WTC11 (cell line): ENCODE results near the gene HYOU1. TPM values are rescaled to one million over a fixed set of nuclear protein-coding genes. Genes with fewer than 3 reads are reported as not detected.
A peak's percentile ranks its signal among the peaks of the same experiment; 100 is the strongest.

Experiments used
- ATAC-seq: fragments of 200-7000 bp; cut with Tn5 transposase; 2 replicates; pipeline ENCODE4 v1.10.0; 2021; ENCODE audit warnings: mild to moderate bottlenecking, moderate library complexity
- CTCF ChIA-PET: fragments of 300-600 bp; sonication (Branson Sonifier 250); formaldehyde crosslinking; loops from one replicate; lab custom pipeline; 2021; ENCODE audit warnings: antibody characterized with exemption; lab: Charles Lee
- POLR2A ChIA-PET: fragments of 350-600 bp; sonication (Branson Sonifier 250); formaldehyde crosslinking; loops from one replicate; lab custom pipeline; 2021; ENCODE audit warnings: antibody characterized with exemption; lab: Charles Lee
- DNase-seq: peaks from one replicate; pipeline ENCODE4 v3.0.0; 2021; ENCODE audit warnings: low spot score
- H3K27ac Mint-ChIP-seq: 2 replicates; pipeline ENCODE4 v1.8.0; 2021; ENCODE audit warnings: mixed read lengths
- H3K27me3 Mint-ChIP-seq: 2 replicates; pipeline ENCODE4 v1.8.0; 2021; ENCODE audit warnings: low read depth, mild to moderate bottlenecking, moderate library complexity, mixed read lengths
- H3K36me3 Mint-ChIP-seq: 2 replicates; pipeline ENCODE4 v1.8.0; 2021; ENCODE audit warnings: mixed read lengths
- H3K4me1 Mint-ChIP-seq: 2 replicates; pipeline ENCODE4 v1.8.0; 2022; ENCODE audit warnings: mixed read lengths
- H3K4me3 Mint-ChIP-seq: 2 replicates; pipeline ENCODE4 v1.8.0; 2021; ENCODE audit warnings: mild to moderate bottlenecking, moderate library complexity, mixed read lengths
- H3K9me3 Mint-ChIP-seq: 2 replicates; pipeline ENCODE4 v1.8.0; 2021; ENCODE audit warnings: mixed read lengths
- FOXK1 ChIP-seq: sonication (generic); formaldehyde crosslinking; IDR thresholded peaks from 2 replicates; pipeline ENCODE4 v1.8.0; 2022; ENCODE audit warnings: mild to moderate bottlenecking, moderate library complexity, missing genetic modification reagents
- GTF2I ChIP-seq: fragments of 250-450 bp; sonication (Bioruptor Pico); conservative IDR thresholded peaks from 2 replicates; pipeline ENCODE4 v1.4.0; 2021; ENCODE audit warnings: mild to moderate bottlenecking
- KAT7 ChIP-seq: sonication (generic); formaldehyde crosslinking; IDR thresholded peaks from 2 replicates; pipeline ENCODE4 v1.8.1; 2023; ENCODE audit warnings: missing genetic modification reagents, mild to moderate bottlenecking, borderline replicate concordance
- MYBL2 ChIP-seq: sonication (generic); formaldehyde crosslinking; IDR thresholded peaks from 2 replicates; pipeline ENCODE4 v1.8.1; 2023; ENCODE audit warnings: mild to moderate bottlenecking, moderate library complexity, missing genetic modification reagents
- NFATC4 ChIP-seq: fragments of 250-450 bp; sonication (Bioruptor Pico); IDR thresholded peaks from 2 replicates; pipeline ENCODE4 v1.9.0; 2021; ENCODE audit warnings: mild to moderate bottlenecking
- NFE2L1 ChIP-seq: sonication (generic); formaldehyde crosslinking; IDR thresholded peaks from 2 replicates; pipeline ENCODE4 v1.8.1; 2023; ENCODE audit warnings: missing genetic modification reagents
- NR1H2 ChIP-seq: sonication (generic); formaldehyde crosslinking; IDR thresholded peaks from 2 replicates; pipeline ENCODE4 v1.9.0; 2021; ENCODE audit warnings: mild to moderate bottlenecking, moderate library complexity, missing genetic modification reagents
- RELA ChIP-seq: sonication (generic); formaldehyde crosslinking; IDR thresholded peaks from 2 replicates; pipeline ENCODE4 v1.8.1; 2022; ENCODE audit warnings: missing genetic modification reagents, mild to moderate bottlenecking, borderline replicate concordance
- RORB ChIP-seq: fragments of 250-450 bp; sonication (Bioruptor Pico); IDR thresholded peaks from 2 replicates; pipeline ENCODE4 v1.9.0; 2021; ENCODE audit warnings: mild to moderate bottlenecking
- SMAD4 ChIP-seq: sonication (generic); formaldehyde crosslinking; IDR thresholded peaks from 2 replicates; pipeline ENCODE4 v1.8.0; 2022; ENCODE audit warnings: mild to moderate bottlenecking, missing genetic modification reagents
- ZNF121 ChIP-seq: sonication (generic); formaldehyde crosslinking; IDR thresholded peaks from 2 replicates; pipeline ENCODE4 v1.8.0; 2023; ENCODE audit warnings: missing genetic modification reagents
- ZNF138 ChIP-seq: sonication (generic); formaldehyde crosslinking; conservative IDR thresholded peaks from 2 replicates; pipeline ENCODE4 v1.8.1; 2022; ENCODE audit warnings: mild to moderate bottlenecking, moderate library complexity, missing genetic modification reagents
- ZNF263 ChIP-seq: sonication (generic); formaldehyde crosslinking; IDR thresholded peaks from 2 replicates; pipeline ENCODE4 v1.8.1; 2022; ENCODE audit warnings: low read depth, mild to moderate bottlenecking, moderate library complexity, missing genetic modification reagents
- ZNF671 ChIP-seq: fragments of 250-450 bp; sonication (Bioruptor Pico); IDR thresholded peaks from 2 replicates; pipeline ENCODE4 v1.8.0; 2021; ENCODE audit warnings: mild to moderate bottlenecking
- total RNA-seq: library from RNA; stranded (reverse); gene quantifications from 3 replicates; pipeline ENCODE4 v1.2.3, GENCODE V29; 2021
- TF ChIP-seq, protein P1 (sequence below): sonication (generic); formaldehyde crosslinking; conservative IDR thresholded peaks from 2 replicates; pipeline ENCODE4 v1.8.1; 2023; ENCODE audit warnings: mild to moderate bottlenecking, low read depth, missing genetic modification reagents, moderate library complexity
- TF ChIP-seq, protein P2 (sequence below): sonication (generic); formaldehyde crosslinking; IDR thresholded peaks from 2 replicates; pipeline ENCODE4 v1.8.1; 2023; ENCODE audit warnings: mild to moderate bottlenecking, missing genetic modification reagents
- TF ChIP-seq, protein P3 (sequence below): fragments of 250-450 bp; sonication (Bioruptor Pico); IDR thresholded peaks from 2 replicates; pipeline ENCODE4 v1.9.0; 2021; ENCODE audit warnings: moderate library complexity, mild to moderate bottlenecking, inconsistent platforms, borderline replicate concordance
- TF ChIP-seq, protein P4 (sequence below): sonication (generic); formaldehyde crosslinking; IDR thresholded peaks from 2 replicates; pipeline ENCODE4 v1.8.0; 2022; ENCODE audit warnings: missing genetic modification reagents
- TF ChIP-seq, protein P5 (sequence below): fragments of 250-450 bp; sonication (Bioruptor Pico); IDR thresholded peaks from 2 replicates; pipeline ENCODE4 v1.9.0; 2021; ENCODE audit warnings: mild to moderate bottlenecking, borderline replicate concordance

Gene HYOU1
- total RNA-seq, 1 experiment from 2014 or later = 276 TPM

DNA sequence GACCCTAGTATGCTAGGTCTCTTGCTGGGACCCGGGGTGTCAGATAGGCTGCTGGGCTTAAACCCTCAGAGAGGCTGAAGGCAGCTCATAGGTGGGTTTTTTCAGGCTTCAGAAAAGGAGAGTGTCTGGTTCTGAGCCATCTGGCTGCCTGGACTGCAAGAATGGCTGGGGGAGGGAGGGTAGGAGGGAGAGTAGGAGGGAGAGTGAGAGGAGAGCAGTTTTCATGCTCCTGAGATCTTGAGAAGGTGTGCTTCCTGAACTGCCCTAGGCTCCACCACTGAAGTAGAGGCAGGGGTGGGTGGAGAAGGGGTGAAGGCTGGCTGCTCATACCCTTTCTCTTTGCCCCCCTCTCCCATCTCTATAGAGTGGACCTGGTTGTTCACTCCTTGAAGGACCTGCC is 32.3 kb upstream of the HYOU1 start:
- no peak overlapping the region for H3K4me3 Mint-ChIP-seq
- H3K36me3 Mint-ChIP-seq = peaks cover 23% of the 10 kb centered on the region
- no peak overlapping the region for H3K27ac Mint-ChIP-seq
- TF ChIP-seq ZNF671 (CRISPR knock-in tag) = no peak
- TF ChIP-seq NR1H2 (CRISPR knock-in tag) = no peak
- TF ChIP-seq GTF2I (CRISPR knock-in tag) = no peak
- TF ChIP-seq, protein P1, sequence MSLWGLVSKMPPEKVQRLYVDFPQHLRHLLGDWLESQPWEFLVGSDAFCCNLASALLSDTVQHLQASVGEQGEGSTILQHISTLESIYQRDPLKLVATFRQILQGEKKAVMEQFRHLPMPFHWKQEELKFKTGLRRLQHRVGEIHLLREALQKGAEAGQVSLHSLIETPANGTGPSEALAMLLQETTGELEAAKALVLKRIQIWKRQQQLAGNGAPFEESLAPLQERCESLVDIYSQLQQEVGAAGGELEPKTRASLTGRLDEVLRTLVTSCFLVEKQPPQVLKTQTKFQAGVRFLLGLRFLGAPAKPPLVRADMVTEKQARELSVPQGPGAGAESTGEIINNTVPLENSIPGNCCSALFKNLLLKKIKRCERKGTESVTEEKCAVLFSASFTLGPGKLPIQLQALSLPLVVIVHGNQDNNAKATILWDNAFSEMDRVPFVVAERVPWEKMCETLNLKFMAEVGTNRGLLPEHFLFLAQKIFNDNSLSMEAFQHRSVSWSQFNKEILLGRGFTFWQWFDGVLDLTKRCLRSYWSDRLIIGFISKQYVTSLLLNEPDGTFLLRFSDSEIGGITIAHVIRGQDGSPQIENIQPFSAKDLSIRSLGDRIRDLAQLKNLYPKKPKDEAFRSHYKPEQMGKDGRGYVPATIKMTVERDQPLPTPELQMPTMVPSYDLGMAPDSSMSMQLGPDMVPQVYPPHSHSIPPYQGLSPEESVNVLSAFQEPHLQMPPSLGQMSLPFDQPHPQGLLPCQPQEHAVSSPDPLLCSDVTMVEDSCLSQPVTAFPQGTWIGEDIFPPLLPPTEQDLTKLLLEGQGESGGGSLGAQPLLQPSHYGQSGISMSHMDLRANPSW (CRISPR knock-in tag) = no peak
- TF ChIP-seq, all 79 proteins: peak for 0
- no peaks in the 10 kb centered on the region for H3K27me3 Mint-ChIP-seq
- DNase-seq (no peak), ATAC-seq (no peak)
- POLR2A ChIA-PET = no interaction called here
- H3K9me3 Mint-ChIP-seq = no peaks in the 10 kb centered on the region
- CTCF ChIA-PET = no interaction called here
- peaks cover 17% of the 10 kb centered on the region for H3K4me1 Mint-ChIP-seq

DNA sequence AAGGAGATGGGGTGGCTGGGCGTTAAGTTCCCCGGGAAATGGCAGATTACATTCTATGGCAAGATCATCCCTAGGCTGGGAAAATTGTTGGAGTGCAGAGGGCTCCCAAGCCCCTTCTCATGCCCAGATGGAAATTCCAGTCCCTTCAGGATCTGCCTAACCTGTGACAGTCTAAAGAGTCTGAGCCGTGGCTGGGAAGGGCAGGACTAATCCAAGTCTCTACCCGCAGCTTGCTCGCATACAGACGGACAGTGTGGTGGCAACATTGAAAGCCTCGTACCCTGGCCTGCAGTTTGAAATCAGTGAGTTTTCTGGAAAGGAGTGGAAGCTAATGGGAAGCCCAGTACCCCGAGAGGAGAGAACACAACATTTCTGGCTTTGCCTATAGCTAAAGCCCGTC is 31.4 kb upstream of the HYOU1 start:
- Mint-ChIP-seq H3K4me3 (no peak overlapping the region), H3K27me3 (no peaks in the 10 kb centered on the region), H3K4me1 (peaks cover 15% of the 10 kb centered on the region), H3K9me3 (no peaks in the 10 kb centered on the region), H3K36me3 (peaks cover 15% of the 10 kb centered on the region), H3K27ac (peak overlapping the region; percentile 47; the same call in 1 of the 2 replicates)
- DNase-seq (no peak), ATAC-seq (no peak)
- CTCF ChIA-PET = interaction anchor here (0.6 kb wide), 1 partner anchor 56 kb away, joined by 5 read pairs; no protein-coding TSS in a partner anchor
- POLR2A ChIA-PET = no interaction called here
- TF ChIP-seq MYBL2 (no peak), FOXK1 (CRISPR knock-in tag) (no peak), RELA (CRISPR knock-in tag) (no peak)
- TF ChIP-seq, protein P2, sequence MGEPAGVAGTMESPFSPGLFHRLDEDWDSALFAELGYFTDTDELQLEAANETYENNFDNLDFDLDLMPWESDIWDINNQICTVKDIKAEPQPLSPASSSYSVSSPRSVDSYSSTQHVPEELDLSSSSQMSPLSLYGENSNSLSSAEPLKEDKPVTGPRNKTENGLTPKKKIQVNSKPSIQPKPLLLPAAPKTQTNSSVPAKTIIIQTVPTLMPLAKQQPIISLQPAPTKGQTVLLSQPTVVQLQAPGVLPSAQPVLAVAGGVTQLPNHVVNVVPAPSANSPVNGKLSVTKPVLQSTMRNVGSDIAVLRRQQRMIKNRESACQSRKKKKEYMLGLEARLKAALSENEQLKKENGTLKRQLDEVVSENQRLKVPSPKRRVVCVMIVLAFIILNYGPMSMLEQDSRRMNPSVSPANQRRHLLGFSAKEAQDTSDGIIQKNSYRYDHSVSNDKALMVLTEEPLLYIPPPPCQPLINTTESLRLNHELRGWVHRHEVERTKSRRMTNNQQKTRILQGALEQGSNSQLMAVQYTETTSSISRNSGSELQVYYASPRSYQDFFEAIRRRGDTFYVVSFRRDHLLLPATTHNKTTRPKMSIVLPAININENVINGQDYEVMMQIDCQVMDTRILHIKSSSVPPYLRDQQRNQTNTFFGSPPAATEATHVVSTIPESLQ = no peak

DNA sequence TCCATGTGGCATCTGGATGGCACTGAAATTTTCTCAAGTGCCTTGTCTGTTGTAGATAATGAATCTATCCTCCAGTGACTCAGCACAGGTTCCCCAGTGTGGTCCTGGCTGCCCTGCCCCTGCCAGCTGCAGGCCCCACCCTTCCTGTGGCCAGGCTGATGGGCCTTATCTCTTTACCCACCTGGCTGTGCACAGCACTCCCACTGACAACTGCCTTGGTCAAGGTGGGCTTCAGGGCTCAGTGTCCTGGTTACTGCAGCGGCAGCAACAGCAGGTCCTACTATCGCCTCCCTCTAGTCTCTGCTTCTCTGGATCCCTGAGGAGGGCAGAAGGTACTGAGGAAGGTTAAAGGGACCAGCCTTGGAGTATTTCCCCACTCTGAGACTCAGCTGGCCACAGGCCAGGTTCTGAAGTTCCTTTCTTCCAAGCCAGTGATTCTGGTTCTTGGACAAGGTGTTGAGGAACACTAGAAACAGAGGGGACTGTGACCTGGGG is 30.8 kb upstream of the HYOU1 start:
- no peak for ATAC-seq
- peaks cover 11% of the 10 kb centered on the region; the same call in 1 of the 2 replicates for H3K36me3 Mint-ChIP-seq
- ChIA-PET POLR2A (no interaction called here), CTCF (interaction anchor here (1.3 kb wide), 1 partner anchor 250 kb away, joined by 3 read pairs; no protein-coding TSS in a partner anchor)
- H3K27me3 Mint-ChIP-seq = no peaks in the 10 kb centered on the region
- no peak for DNase-seq
- H3K4me1 Mint-ChIP-seq = peaks cover 9% of the 10 kb centered on the region
- H3K27ac Mint-ChIP-seq = no peak overlapping the region
- H3K9me3 Mint-ChIP-seq = no peaks in the 10 kb centered on the region
- H3K4me3 Mint-ChIP-seq = no peak overlapping the region
- TF ChIP-seq ZNF263 (CRISPR knock-in tag) = no peak
- no peak for TF ChIP-seq NFE2L1
- TF ChIP-seq GTF2I (CRISPR knock-in tag) = no peak
- TF ChIP-seq ZNF138 (CRISPR knock-in tag) = no peak
- no peak for TF ChIP-seq NFATC4 (CRISPR knock-in tag)
- TF ChIP-seq, protein P3, sequence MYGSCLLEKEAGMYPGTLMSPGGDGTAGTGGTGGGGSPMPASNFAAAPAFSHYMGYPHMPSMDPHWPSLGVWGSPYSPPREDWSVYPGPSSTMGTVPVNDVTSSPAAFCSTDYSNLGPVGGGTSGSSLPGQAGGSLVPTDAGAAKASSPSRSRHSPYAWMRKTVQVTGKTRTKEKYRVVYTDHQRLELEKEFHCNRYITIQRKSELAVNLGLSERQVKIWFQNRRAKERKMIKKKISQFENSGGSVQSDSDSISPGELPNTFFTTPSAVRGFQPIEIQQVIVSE (CRISPR knock-in tag) = no peak
- TF ChIP-seq ZNF121 (CRISPR knock-in tag) = no peak
- TF ChIP-seq KAT7 (CRISPR knock-in tag) = no peak
- TF ChIP-seq, protein P4, sequence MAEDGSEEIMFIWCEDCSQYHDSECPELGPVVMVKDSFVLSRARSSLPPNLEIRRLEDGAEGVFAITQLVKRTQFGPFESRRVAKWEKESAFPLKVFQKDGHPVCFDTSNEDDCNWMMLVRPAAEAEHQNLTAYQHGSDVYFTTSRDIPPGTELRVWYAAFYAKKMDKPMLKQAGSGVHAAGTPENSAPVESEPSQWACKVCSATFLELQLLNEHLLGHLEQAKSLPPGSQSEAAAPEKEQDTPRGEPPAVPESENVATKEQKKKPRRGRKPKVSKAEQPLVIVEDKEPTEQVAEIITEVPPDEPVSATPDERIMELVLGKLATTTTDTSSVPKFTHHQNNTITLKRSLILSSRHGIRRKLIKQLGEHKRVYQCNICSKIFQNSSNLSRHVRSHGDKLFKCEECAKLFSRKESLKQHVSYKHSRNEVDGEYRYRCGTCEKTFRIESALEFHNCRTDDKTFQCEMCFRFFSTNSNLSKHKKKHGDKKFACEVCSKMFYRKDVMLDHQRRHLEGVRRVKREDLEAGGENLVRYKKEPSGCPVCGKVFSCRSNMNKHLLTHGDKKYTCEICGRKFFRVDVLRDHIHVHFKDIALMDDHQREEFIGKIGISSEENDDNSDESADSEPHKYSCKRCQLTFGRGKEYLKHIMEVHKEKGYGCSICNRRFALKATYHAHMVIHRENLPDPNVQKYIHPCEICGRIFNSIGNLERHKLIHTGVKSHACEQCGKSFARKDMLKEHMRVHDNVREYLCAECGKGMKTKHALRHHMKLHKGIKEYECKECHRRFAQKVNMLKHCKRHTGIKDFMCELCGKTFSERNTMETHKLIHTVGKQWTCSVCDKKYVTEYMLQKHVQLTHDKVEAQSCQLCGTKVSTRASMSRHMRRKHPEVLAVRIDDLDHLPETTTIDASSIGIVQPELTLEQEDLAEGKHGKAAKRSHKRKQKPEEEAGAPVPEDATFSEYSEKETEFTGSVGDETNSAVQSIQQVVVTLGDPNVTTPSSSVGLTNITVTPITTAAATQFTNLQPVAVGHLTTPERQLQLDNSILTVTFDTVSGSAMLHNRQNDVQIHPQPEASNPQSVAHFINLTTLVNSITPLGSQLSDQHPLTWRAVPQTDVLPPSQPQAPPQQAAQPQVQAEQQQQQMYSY (CRISPR knock-in tag) = no peak
- no peak for TF ChIP-seq RORB (CRISPR knock-in tag)
- no peak for TF ChIP-seq SMAD4 (CRISPR knock-in tag)
- TF ChIP-seq ZNF671 (CRISPR knock-in tag) = no peak
- TF ChIP-seq, protein P5, sequence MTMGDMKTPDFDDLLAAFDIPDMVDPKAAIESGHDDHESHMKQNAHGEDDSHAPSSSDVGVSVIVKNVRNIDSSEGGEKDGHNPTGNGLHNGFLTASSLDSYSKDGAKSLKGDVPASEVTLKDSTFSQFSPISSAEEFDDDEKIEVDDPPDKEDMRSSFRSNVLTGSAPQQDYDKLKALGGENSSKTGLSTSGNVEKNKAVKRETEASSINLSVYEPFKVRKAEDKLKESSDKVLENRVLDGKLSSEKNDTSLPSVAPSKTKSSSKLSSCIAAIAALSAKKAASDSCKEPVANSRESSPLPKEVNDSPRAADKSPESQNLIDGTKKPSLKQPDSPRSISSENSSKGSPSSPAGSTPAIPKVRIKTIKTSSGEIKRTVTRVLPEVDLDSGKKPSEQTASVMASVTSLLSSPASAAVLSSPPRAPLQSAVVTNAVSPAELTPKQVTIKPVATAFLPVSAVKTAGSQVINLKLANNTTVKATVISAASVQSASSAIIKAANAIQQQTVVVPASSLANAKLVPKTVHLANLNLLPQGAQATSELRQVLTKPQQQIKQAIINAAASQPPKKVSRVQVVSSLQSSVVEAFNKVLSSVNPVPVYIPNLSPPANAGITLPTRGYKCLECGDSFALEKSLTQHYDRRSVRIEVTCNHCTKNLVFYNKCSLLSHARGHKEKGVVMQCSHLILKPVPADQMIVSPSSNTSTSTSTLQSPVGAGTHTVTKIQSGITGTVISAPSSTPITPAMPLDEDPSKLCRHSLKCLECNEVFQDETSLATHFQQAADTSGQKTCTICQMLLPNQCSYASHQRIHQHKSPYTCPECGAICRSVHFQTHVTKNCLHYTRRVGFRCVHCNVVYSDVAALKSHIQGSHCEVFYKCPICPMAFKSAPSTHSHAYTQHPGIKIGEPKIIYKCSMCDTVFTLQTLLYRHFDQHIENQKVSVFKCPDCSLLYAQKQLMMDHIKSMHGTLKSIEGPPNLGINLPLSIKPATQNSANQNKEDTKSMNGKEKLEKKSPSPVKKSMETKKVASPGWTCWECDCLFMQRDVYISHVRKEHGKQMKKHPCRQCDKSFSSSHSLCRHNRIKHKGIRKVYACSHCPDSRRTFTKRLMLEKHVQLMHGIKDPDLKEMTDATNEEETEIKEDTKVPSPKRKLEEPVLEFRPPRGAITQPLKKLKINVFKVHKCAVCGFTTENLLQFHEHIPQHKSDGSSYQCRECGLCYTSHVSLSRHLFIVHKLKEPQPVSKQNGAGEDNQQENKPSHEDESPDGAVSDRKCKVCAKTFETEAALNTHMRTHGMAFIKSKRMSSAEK (CRISPR knock-in tag) = no peak
